ENCODE data around the gene C1QTNF8.
"Not testable (repeated sequence)": the region's sequence is repeated elsewhere in the genome, so short reads cannot be mapped to it uniquely, and the experiment has no call there.

The C1QTNF8 gene

GRCh38 chr16:1093284-1094123 is 2.5 kb downstream of the C1QTNF8 start:
- no peak for DNase-seq

- DNase-seq = not testable (repeated sequence)
These were observed 3.3 kb downstream of the C1QTNF8 start for GRCh38 chr16:1092685-1093283.

DNA sequence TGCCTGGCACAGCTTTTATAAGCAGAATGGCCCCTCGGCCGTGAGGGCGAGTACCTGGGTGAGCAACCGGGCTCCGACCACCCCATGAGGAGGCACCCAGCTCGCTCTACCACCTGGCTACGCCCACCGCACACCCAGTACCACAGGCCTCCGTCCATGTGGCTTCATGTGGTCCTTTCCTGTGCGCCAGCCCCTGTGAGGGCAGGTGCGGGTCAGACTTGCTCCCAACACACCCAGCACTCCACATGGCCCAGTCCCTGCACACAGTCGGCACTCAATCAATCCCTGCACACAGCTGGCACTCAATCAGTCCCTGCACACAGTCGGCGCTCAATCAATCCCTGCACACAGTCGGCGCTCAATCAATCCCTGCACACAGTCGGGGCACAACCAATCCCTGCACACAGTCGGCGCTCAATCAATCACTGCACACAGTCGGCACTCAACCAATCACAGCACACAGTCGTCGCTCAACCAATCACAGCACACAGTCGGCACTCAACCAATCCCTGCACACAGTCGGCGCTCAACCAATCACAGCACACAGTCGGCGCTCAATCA is 4.0 kb downstream of the C1QTNF8 start:
- no peak for DNase-seq

DNA sequence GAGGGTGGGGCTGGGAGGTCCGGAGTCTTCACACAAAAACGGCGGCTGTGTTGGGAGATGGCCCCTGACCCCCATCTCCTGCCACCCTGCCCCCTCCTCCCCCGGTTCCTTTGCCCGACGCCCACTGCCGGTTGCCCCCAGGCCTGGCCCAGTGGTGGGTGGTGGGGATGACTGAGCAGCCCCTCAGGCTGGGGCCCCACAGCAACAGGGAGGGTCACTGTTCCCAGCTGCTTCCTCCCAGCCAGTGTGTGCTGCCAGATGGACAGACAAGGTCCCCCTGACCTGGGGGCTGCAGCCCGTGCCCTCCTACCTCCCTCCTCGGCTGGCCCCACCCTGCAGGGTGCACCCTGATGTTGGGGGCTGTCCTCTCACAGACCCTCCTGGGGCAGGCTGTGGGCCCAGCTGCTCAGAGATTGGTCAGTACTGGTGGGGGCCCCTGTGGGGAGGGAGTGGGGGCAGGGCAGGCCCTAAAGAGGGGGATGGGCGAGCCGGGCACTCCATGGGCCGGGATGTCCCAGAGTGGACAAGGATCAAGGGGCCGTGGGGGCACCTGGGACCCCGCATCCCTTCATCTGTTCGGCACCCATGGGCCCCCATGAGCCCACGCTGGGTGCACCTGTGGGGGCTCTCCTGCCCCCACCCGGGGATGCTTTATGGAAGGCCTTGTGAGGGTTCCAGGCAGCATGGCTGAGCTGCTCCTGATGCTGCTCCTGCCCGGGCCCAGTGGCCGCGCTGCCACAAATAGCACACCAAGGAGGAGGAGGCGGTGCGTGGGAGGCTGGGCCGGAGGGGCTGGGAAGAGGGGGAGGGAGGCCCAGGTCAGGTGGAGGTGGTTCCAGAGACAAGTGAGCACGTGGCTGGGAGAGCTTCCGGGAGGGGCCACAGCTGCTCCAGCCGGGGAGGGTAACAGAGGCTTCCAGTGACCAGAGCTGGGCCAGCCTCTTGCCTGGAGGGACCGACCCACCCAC is 5.1 kb downstream of the C1QTNF8 start:
- DNase-seq = peak; percentile 62

DNA sequence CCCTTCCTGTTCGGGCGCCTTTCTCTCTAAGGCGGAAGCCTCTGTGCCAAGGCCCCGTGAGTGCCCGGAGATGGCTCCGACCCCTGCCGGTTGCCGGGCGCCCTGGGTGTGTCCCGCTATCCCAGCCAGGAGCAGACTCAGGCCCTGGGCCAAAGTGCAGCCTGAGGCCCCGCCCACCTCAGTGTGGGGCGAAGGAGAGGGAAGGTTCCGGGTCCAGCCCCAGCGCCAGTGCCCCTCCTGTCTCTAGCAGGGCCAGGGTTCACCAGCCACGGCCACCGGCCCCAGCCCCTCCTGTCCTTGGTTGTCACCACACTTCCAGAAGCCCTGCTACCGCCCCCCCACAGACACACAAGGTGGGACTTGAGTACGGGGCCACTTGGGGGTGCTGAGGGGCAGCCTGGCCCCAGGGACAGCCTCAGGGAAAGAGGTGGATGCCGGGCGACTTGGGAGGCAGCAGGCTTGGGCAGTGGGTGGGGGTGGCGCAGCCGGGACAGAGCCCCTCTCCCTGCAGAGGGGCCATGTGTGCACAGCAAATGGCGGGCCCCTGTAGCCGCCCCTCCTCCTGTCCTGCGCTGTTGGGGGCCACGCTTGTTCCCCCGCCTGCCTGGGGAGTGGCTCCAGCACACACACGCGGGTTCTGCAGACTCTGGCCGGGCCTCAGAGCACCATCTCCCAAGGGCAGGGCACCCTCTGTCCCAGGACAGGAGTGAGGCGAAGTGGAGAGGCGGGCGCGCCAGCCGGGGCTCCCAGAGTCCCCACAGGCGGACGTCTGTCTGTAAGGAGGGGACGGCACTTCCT is 6.0 kb downstream of the C1QTNF8 start:
- DNase-seq = peak; percentile 62

- no peak for DNase-seq
These were observed 6.6 kb downstream of the C1QTNF8 start for GRCh38 chr16:1089439-1089821.

GRCh38 chr16:1088295-1089170 is 7.5 kb downstream of the C1QTNF8 start:
- peak; percentile 42 for DNase-seq

GRCh38 chr16:1086443-1086842 is 9.6 kb downstream of the C1QTNF8 start:
- DNase-seq = not testable (repeated sequence)

DNA sequence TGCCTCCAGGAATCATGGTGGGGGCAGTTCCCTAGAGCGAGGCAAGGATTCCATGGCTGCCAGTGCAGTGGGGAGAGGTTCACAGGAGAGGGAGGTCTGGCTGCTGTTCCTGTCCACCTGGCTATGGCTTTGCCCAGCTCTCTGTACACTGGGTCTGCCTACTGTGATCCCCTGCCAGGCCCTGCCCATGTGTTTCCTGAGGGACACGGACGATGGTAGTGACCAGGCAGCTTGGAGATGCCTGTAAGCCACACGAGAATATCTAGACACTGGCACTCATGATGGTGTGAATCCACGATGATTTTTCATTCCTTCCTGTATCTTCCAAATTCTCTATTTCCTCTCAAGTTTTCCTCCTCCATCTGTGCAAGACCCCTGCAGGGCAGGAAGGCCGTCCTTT is 11.1 kb downstream of the C1QTNF8 start:
- no peak for DNase-seq

DNA sequence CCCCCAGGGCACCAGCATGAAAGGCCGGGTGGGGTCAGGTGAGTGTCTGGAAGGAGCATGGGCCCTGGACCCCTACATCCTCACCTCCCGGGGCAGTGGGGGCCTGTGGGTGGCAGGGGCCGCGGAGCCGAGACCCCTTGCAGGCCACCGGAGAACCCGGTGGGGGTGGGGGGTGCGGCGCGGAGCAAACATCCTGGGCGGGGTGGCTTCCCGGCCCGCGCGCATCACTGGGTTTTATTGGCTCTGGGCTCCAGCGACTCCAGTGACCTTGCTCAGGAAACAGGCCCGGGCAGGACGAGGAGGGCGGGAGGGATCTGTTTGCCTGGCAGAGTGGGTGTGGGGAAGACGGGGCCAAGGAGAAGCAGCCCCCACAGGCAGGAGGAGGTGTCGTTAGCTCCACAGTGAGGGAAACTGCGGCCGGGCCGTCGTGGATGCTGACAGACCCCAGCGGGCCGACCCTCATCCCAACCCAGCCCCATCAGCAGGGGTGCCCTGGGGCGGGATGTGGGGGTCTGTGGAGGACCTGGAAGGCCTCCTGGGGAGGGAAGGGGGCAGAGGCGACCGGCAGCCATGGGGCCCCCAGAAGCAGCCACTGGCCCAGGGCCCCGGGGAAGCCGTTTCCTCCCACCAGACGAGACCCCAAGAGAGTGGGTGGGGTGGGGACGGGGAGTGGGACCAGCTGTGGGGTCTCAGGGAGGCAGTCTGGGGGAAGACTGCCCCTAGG is 12.9 kb downstream of the C1QTNF8 start:
- no peak for DNase-seq

DNA sequence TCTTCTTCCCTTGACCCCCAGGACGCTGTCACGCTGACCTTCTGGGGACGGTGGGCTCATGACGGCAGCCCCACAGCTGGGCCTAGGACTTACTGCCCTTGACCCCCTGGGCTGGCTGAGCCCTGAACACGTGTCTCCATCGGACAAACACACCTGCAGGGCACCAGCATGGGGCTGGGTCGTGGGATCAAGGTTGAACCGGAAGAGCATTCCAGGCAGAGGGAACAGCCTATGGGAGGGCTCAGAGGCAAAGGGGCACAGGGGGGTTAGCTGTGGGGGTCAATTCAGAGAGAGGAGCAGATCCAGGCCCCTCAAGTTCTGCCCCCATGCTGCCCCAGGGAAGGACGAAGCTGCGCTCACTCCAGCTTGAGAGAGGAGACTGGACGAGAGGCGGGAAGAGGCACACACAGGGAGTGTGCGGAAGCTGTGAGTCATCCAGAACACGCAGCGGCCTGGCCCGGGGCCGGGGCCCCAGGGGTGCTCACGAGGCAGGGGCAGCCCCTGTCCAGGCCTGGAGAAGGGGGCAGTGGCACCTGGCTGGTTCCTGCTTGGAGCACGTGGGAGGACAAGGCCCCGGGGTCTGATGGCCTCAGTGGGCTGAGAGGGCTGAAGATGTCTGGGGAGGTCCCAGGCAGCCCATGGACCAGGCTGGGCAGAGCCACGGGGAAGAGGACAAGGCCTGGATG is 13.6 kb downstream of the C1QTNF8 start:
- DNase-seq = peak; percentile 73

DNA sequence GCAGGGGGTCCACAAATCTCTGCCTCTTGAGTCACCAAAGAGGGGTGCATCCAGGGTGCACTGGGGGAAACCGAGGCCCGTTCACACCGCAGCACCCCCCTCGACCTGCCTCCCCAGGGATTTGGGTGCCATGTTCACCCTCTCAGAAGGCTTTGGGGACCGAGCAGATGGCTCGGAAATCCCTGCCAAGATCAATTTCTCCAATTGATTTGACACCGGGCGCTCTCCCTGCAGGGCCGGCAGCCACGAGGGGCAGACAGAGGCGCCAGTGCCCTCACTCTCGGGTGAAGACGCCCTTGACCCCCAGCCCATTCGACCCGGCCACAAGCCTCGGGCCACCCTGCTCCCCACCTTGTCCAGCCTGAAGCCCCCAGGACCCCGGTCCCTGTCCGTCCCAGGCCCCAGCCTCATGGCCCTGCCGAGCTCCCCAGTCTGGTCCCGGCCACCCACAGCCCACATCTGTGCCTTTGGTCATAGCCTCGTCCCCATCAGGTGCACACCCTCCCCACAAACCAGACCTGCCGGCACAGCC is 14.2 kb downstream of the C1QTNF8 start:
- no peak for DNase-seq

DNA sequence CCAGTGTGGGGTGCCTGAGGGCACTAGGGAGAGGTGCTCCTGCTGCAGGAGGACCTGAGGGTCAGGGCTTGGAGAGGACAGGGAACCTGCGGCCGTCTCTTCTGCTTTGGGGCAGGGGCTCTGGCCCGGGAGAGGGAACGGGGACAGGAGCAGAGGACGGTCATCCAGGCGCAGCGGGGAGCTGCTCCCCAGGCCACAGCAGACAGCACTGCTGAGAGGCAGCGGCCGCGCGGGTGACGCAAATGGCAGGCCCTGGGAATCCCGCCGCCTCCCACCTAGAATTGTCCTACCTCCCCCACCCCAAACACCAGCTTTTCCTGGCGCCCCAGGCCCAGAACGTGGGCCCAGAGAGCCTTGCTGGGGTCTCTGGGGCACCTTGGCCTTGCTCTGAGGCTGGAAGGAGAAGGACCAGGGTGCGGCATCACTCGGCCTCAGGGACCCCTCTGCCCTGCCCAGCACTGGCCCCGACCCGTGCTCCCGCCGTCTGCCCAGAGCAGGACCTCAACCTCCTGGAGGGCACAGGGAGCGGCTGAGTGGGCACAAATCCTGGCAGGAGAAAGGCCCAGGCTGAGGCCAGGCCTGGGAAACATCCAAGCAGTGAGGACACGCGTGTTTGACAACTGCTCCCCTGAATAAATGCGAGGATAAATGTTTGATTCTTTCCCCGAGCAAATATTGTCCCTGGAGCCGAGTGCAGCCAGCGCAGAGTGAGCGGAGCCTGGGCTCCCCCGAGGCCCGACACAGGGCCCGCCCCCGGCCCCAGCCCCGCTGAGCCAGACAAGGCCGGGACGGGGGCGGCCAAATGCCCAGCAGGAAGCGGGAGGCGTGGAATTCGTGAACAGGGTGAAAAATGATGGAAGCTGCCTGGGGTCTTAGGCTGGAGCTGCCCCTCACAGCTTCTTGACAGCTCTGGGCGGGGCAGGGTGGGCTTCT is 15.0 kb downstream of the C1QTNF8 start:
- DNase-seq = no peak

GRCh38 chr16:1079786-1080525 is 16.1 kb downstream of the C1QTNF8 start:
- no peak for DNase-seq

GRCh38 chr16:1079341-1079740 is 16.7 kb downstream of the C1QTNF8 start:
- DNase-seq = no peak

DNA sequence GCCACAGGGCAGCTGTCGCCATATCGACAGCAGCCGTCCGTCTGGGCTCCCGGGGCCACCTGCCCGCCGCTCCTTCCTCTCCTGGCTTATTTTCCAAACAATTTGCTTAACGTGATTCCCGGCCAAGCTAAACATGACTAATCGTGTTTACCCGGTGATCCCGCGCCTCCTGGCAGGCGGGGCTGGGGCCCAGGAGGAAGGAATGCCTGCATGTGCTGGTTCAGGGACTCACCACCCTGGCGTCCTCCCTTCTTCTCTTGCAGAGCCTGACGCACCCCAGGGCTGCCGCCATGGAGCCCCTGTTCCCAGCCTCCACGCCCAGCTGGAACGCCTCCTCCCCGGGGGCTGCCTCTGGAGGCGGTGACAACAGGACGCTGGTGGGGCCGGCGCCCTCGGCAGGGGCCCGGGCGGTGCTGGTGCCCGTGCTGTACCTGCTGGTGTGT is 17.4 kb downstream of the C1QTNF8 start:
- DNase-seq = no peak

Measured in right kidney (tissue), 1 donor.